Heart left ventricle (tissue), 16 donors: ENCODE results near the gene TPPP. TPM values are rescaled to one million over a fixed set of nuclear protein-coding genes. Genes with fewer than 3 reads are reported as not detected.

ENCODE experiments used
- ATAC-seq, 4 donors: fragments of 200-7000 bp; cut with Tn5 transposase; one replicate each; pipeline ENCODE4 v1.9.1; 2020 to 2022; ENCODE audit warnings: moderate library complexity in 4 of 4, mild to moderate bottlenecking in 3 of 4, moderate number of reproducible peaks in 1 of 4
- DNase-seq, 5 donors: peaks; one replicate each; pipeline ENCODE4 v3.0.0-alpha.2; 2020
- H3K27ac ChIP-seq, 12 donors: fragments of 200-600 bp; sonication (generic) in 4 of 12; one replicate each; pipeline versions ENCODE4 v1.5.0 to v1.8.0; 2016 to 2022; ENCODE audit warnings: mild to moderate bottlenecking in 2 of 12
- H3K27me3 ChIP-seq, 9 donors: fragments of 200-600 bp; sonication (generic) in 2 of 9; one replicate each; pipeline versions ENCODE4 v1.5.1 to v1.8.0; 2016 to 2022; ENCODE audit warnings: mild to moderate bottlenecking in 3 of 9
- H3K36me3 ChIP-seq, 9 donors: fragments of 200-600 bp; sonication (generic) in 2 of 9; one replicate each; pipeline versions ENCODE4 v1.5.0 to v1.8.0; 2018 to 2022; ENCODE audit warnings: mild to moderate bottlenecking in 2 of 9
- H3K4me1 ChIP-seq, 12 donors: fragments of 200-600 bp; sonication (generic) in 4 of 12; one replicate each; pipeline versions ENCODE4 v1.5.0 to v1.8.0; 2016 to 2022; ENCODE audit warnings: mild to moderate bottlenecking in 3 of 12
- H3K4me3 ChIP-seq, 12 donors: fragments of 200-600 bp; sonication (generic) in 4 of 12; one replicate each; pipeline versions ENCODE4 v1.5.0 to v1.8.0; 2017 to 2022; ENCODE audit warnings: mild to moderate bottlenecking in 9 of 12, moderate library complexity in 4 of 12
- H3K9me3 ChIP-seq, 12 donors: fragments of 200-600 bp; sonication (generic) in 4 of 12; one replicate each; pipeline versions ENCODE4 v1.5.0 to v1.8.0; 2016 to 2022; ENCODE audit warnings: mild to moderate bottlenecking in 1 of 12
- CTCF ChIP-seq, 12 donors: fragments of 200-600 bp; sonication (generic) in 4 of 12; IDR thresholded peaks; one replicate each; pipeline versions ENCODE4 v1.5.0 to v1.8.0; 2018 to 2022; ENCODE audit warnings: antibody characterized with exemption in 12 of 12, mild to moderate bottlenecking in 5 of 12
- POLR2A ChIP-seq, 2 donors: fragments of 450-650 bp; IDR thresholded peaks; one replicate each; pipeline ENCODE4 v1.6.1; 2017; ENCODE audit warnings: antibody characterized with exemption in 2 of 2, mild to moderate bottlenecking in 2 of 2, moderate library complexity in 2 of 2
- WGBS, 4 donors: extraction: QIAGEN DNeasy Blood & Tissue Kit in 2 of 4; methylation state at CpG; one replicate each; pipeline versions ENCODE4 v1.1.5 to v1.1.7; 2013 to 2018; 5-methylcytosine and 5-hydroxymethylcytosine counted together
- intact Hi-C, 10 donors: fragments of 100-400 bp; cut with DNase I; formaldehyde crosslinking; loops; one replicate each; pipeline versions ENCODE4 v1.11.1 to v1.14.2; 2022
- polyA plus RNA-seq, 2 donors: library from polyadenylated mRNA; stranded (reverse); fragments of 200-250 nt; gene quantifications; one replicate each; pipeline ENCODE4 v1.2.3, GENCODE V29; 2013
- total RNA-seq, 9 donors: library from RNA; depleted of rRNA in 2 of 9; stranded (reverse); fragments of >200 nt in 2 of 9; fragmentation: NEBNext Ultra II Directional in 3 of 9; extraction: Animal tissue kit (Norgen Biotek cat#: 25700) in 3 of 9; gene quantifications; one replicate each; pipeline versions ENCODE4 v1.1.0 to v1.2.4, GENCODE V29; 2016 to 2023
- donor health status: ischemic (EF 13 %, LVEDD 7.1; RV severe dilation, severe dysfunction).
- donor health status: healthy with polysubstance abuse.
- donor health status: DM: no; HTN: yes; CAD: no.
- donor health status: DM: no; HTN: no; CAD: no.
- donor health status: ischemic (EF 25% LVEDD 6.9; RV normal size, moderate dysfunction).
- donor health status: ischemic (EF 25% LVEDD 5.7; RV mildly dilated, moderate dysfunction).
- donor health status: healthy.
- donor health status: DM: yes; HTN: yes; CAD: no.
- donor health status: ischemic (EF 35%, LVEDD 5.7; RV mildly dilated, moderate dysfunction).
- donor health status: nonischemic (EF 11% LVEDD 7.7; RV severe dilation, severe dysfunction).
- donor health status: DM: yes; HTN: yes; CAD: no.
- donor health status: PGD.
- donor health status: ischemic (EF 29% LVEDD 5.4; RV normal size, mild dysfunction).
- donor health status: nonischemic (EF 23%, LVEDD 6.1; RV moderate dilation, normal function).

TPPP gene
- total and polyA plus RNA-seq, 11 donors, result 7.5 to 31.2 (median 14.9) TPM

GRCh38 chr5:618450-618849 is 74.7 kb downstream of the TPPP start:
- peaks cover 0 to 5% (median 0%) of the 10 kb centered on the region in 12 donors for H3K9me3 ChIP-seq
- intact Hi-C loops, result loop anchor here in 1 of 10 donors (10.0 kb wide), 1 partner anchor 144 kb away; no protein-coding TSS in a partner anchor
- H3K27ac ChIP-seq, result no peak overlapping the region
- no peaks in the 10 kb centered on the region for H3K27me3 ChIP-seq
- peaks cover 0 to 35% (median 17%) of the 10 kb centered on the region in 9 donors for H3K36me3 ChIP-seq
- DNase-seq (peak in 1 of 5 donors; percentile 7), ATAC-seq (no peak)
- TF ChIP-seq CTCF (IDR thresholded peaks at IDR 0.05) (no peak), POLR2A (IDR thresholded peaks at IDR 0.05) (no peak)
- H3K4me1 ChIP-seq, result no peaks in the 10 kb centered on the region
- 91 to 96% (median 94%) methylated on average over 5 of the region's 5 CpGs for whole genome bisulfite sequencing, 4 donors
- H3K4me3 ChIP-seq, result no peak overlapping the region

- H3K27me3 ChIP-seq, result no peaks in the 10 kb centered on the region
- H3K4me1 ChIP-seq, result peaks cover 0 to 5% (median under 1%) of the 10 kb centered on the region in 12 donors
- peaks cover 0 to 35% (median 17%) of the 10 kb centered on the region in 9 donors for H3K36me3 ChIP-seq
- no peak overlapping the region for H3K27ac ChIP-seq
- H3K4me3 ChIP-seq, result no peak overlapping the region
- H3K9me3 ChIP-seq, result peaks cover 0 to 5% (median 0%) of the 10 kb centered on the region in 12 donors
- TF ChIP-seq POLR2A (IDR thresholded peaks at IDR 0.05) (no peak), CTCF (IDR thresholded peaks at IDR 0.05) (no peak)
- ATAC-seq, result no peak
- DNase-seq, result peak in 2 of 5 donors; percentile 1 to 4
- 94 to 97% (median 96%) methylated on average over 12 of the region's 12 CpGs for WGBS, 4 donors
- intact Hi-C loops, result loop anchor here in 1 of 10 donors (10.0 kb wide), 1 partner anchor 143 kb away; no protein-coding TSS in a partner anchor
Observed at GRCh38 chr5:617896-618295, 75.3 kb downstream of the TPPP start.

GRCh38 chr5:616484-617039 is 76.6 kb downstream of the TPPP start:
- no peak overlapping the region for H3K27ac ChIP-seq
- TF ChIP-seq POLR2A (IDR thresholded peaks at IDR 0.05) (no peak), CTCF (IDR thresholded peaks at IDR 0.05) (no peak)
- no peak overlapping the region for H3K4me3 ChIP-seq
- no peak for ATAC-seq
- WGBS, 4 donors, result 65 to 83% (median 79%) methylated on average over 13 of the region's 13 CpGs
- peaks cover 0 to 11% (median 3%) of the 10 kb centered on the region in 12 donors for H3K4me1 ChIP-seq
- peaks cover 0 to 27% (median 17%) of the 10 kb centered on the region in 9 donors for H3K36me3 ChIP-seq
- no peaks in the 10 kb centered on the region for H3K27me3 ChIP-seq
- peak in 2 of 5 donors; percentile 8 to 13 for DNase-seq
- intact Hi-C loops, result loop anchor here in 1 of 10 donors (10.0 kb wide), 1 partner anchor 142 kb away; no protein-coding TSS in a partner anchor
- peaks cover 0 to 5% (median 0%) of the 10 kb centered on the region in 12 donors for H3K9me3 ChIP-seq
